Measurements from ENCODE around the gene WWOX. TPM values are rescaled to one million over a fixed set of nuclear protein-coding genes. Genes with fewer than 3 reads are reported as not detected.

Gene WWOX
- total RNA-seq, 1 experiment from 2014 or later, result 28.3 TPM

DNA sequence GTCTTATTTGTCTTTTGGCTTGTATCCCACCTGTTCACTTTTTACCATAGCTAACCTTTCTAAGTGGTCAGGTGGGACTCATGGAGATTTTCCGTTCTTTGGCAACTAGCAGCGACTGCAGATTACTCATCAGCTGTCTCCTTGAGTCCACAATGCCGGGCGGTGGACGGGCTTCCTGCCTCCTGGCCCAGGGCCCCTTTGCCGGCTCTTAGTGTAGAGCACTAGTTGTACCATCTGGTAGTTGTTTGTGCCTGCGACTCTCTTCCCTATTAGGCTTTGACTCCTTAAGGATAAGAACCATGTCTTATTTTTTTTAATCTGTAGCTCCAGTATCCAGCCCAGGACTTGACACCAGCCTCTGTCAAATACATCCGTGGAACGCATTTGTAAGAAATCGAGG is 399.9 kb downstream of the WWOX start:
- H4K20me1 ChIP-seq (ENCODE audit: low read length), result no peaks in the 10 kb centered on the region
- H3K4me1 ChIP-seq (ENCODE audit: insufficient read depth, low read length), result no peaks in the 10 kb centered on the region
- H2AFZ ChIP-seq (ENCODE audit: low read length), result no peak overlapping the region
- H3K36me3 ChIP-seq (ENCODE audit: low read depth, low read length), result no peaks in the 10 kb centered on the region; the same call in 1 of the 2 replicates
- no peaks in the 10 kb centered on the region for H3K9me3 ChIP-seq (ENCODE audit: low read length)
- POLR2A ChIA-PET (ENCODE audit: unreplicated experiment), result no interaction called here
- no peak overlapping the region for H3K27ac ChIP-seq (ENCODE audit: low read length)
- H3K27me3 ChIP-seq (ENCODE audit: low read length), result no peaks in the 10 kb centered on the region
- ATAC-seq (no peak), DNase-seq (no peak)
- H3K79me2 ChIP-seq (ENCODE audit: low read length), result no peaks in the 10 kb centered on the region
- no peak overlapping the region for H3K9ac ChIP-seq (ENCODE audit: low read length)
- no peaks in the 10 kb centered on the region for H3K9me2 ChIP-seq (replicated peaks; ENCODE audit: low read length)
- H3K4me2 ChIP-seq (ENCODE audit: low read length), result no peak overlapping the region
- BruUV-seq (replicated peaks), result no TSS peak
- no peaks in the 10 kb centered on the region for H3F3A ChIP-seq (ENCODE audit: low read length, unreplicated experiment)
- intact Hi-C loops (cut with micrococcal nuclease), result no loop called here
- no peak overlapping the region for H3K4me3 ChIP-seq (ENCODE audit: low read length)
- TF ChIP-seq, protein P1, sequence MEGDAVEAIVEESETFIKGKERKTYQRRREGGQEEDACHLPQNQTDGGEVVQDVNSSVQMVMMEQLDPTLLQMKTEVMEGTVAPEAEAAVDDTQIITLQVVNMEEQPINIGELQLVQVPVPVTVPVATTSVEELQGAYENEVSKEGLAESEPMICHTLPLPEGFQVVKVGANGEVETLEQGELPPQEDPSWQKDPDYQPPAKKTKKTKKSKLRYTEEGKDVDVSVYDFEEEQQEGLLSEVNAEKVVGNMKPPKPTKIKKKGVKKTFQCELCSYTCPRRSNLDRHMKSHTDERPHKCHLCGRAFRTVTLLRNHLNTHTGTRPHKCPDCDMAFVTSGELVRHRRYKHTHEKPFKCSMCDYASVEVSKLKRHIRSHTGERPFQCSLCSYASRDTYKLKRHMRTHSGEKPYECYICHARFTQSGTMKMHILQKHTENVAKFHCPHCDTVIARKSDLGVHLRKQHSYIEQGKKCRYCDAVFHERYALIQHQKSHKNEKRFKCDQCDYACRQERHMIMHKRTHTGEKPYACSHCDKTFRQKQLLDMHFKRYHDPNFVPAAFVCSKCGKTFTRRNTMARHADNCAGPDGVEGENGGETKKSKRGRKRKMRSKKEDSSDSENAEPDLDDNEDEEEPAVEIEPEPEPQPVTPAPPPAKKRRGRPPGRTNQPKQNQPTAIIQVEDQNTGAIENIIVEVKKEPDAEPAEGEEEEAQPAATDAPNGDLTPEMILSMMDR (conservative IDR thresholded peaks at IDR 0.05; ENCODE audit: low read depth, low read length), result no peak
- TF ChIP-seq EZH2 (IDR thresholded peaks at IDR 0.05; ENCODE audit: low read length, unreplicated experiment) (no peak), EZH2phosphoT487 (IDR thresholded peaks at IDR 0.05; ENCODE audit: borderline replicate concordance, low read length) (no peak)
- CTCF ChIA-PET, result no interaction called here

DNA sequence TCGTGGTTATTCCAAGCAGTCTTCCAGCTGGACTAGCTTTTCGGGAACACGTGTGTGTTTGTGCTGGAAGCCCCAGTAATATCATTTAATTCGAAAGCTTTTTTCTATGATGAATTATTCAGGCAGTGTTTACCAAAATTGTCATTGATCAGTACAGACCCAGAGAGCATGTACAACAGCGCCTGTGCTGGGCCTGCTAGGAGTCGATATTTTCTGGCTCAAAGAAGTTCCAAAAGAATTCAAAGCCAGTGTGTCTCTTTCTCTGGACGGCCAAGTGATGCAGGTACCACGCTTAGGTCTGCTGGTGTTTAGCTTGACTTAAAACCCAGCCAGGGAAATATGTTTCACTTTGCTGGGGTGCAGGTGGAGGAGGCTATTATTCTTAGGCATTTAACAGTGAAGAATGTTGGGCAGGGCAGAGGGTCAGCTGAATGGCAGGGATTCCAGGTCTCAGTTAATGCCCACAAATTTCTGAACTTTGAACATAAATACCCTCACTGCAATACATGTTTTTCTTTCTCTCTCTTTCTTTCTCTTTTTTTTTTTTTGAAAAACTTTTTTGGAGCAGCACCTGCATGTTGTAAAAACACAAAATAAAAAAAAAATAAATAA is 401.3 kb downstream of the WWOX start:
- no peaks in the 10 kb centered on the region for H3K4me1 ChIP-seq (ENCODE audit: insufficient read depth, low read length)
- CTCF ChIA-PET, result no interaction called here
- H3K27me3 ChIP-seq (ENCODE audit: low read length), result no peaks in the 10 kb centered on the region
- H3K27ac ChIP-seq (ENCODE audit: low read length), result no peak overlapping the region
- H3K9ac ChIP-seq (ENCODE audit: low read length), result no peak overlapping the region
- no peak overlapping the region for H3K4me3 ChIP-seq (ENCODE audit: low read length)
- BruUV-seq (replicated peaks), result no TSS peak
- intact Hi-C loops (cut with micrococcal nuclease), result no loop called here
- H3K36me3 ChIP-seq (ENCODE audit: low read depth, low read length), result no peaks in the 10 kb centered on the region; the same call in 1 of the 2 replicates
- no peak overlapping the region for H2AFZ ChIP-seq (ENCODE audit: low read length)
- H3K79me2 ChIP-seq (ENCODE audit: low read length), result no peaks in the 10 kb centered on the region
- no peak for TF ChIP-seq EZH2 (IDR thresholded peaks at IDR 0.05; ENCODE audit: low read length, unreplicated experiment)
- no peak for TF ChIP-seq EZH2phosphoT487 (IDR thresholded peaks at IDR 0.05; ENCODE audit: borderline replicate concordance, low read length)
- TF ChIP-seq, protein P1 (conservative IDR thresholded peaks at IDR 0.05; ENCODE audit: low read depth, low read length), result no peak
- DNase-seq (no peak), ATAC-seq (no peak)
- H3F3A ChIP-seq (ENCODE audit: low read length, unreplicated experiment), result no peaks in the 10 kb centered on the region
- no peak overlapping the region for H3K4me2 ChIP-seq (ENCODE audit: low read length)
- POLR2A ChIA-PET (ENCODE audit: unreplicated experiment), result no interaction called here
- H3K9me2 ChIP-seq (replicated peaks; ENCODE audit: low read length), result no peaks in the 10 kb centered on the region
- no peaks in the 10 kb centered on the region for H3K9me3 ChIP-seq (ENCODE audit: low read length)
- no peaks in the 10 kb centered on the region for H4K20me1 ChIP-seq (ENCODE audit: low read length)

DNA sequence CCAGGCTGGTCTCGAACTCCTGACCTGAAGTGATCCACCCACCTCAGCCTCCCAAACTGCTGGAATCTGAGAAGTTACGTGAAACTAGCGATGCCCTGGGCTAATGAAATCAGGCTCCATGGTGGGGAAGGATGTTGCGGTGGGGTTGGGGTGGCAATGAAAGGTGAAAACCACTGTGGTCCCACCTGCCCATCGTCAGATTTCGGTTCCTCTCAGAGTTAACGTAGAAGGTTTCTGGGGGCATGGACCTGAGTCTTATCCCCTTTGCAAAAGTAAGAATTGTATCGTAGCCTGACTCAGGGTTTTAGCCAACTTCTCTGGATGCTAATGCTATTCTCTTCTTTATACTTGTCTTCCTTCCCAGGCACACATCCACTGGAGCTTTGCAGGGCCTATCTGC is 402.3 kb downstream of the WWOX start:
- Histone ChIP-seq H2AFZ (ENCODE audit: low read length) (no peak overlapping the region), H3K9me2 (replicated peaks; ENCODE audit: low read length) (no peaks in the 10 kb centered on the region), H3K4me2 (ENCODE audit: low read length) (no peak overlapping the region), H3K4me3 (ENCODE audit: low read length) (no peak overlapping the region), H3K9ac (ENCODE audit: low read length) (no peak overlapping the region), H3K4me1 (ENCODE audit: insufficient read depth, low read length) (no peaks in the 10 kb centered on the region), H3K27ac (ENCODE audit: low read length) (no peak overlapping the region), H3K79me2 (ENCODE audit: low read length) (no peaks in the 10 kb centered on the region), H3K36me3 (ENCODE audit: low read depth, low read length) (no peaks in the 10 kb centered on the region; the same call in 1 of the 2 replicates), H3K9me3 (ENCODE audit: low read length) (no peaks in the 10 kb centered on the region), H3F3A (ENCODE audit: low read length, unreplicated experiment) (no peaks in the 10 kb centered on the region), H3K27me3 (ENCODE audit: low read length) (no peaks in the 10 kb centered on the region), H4K20me1 (ENCODE audit: low read length) (no peaks in the 10 kb centered on the region)
- no TSS peak for BruUV-seq (replicated peaks)
- intact Hi-C loops (cut with micrococcal nuclease), result no loop called here
- DNase-seq (no peak), ATAC-seq (no peak)
- TF ChIP-seq EZH2phosphoT487 (IDR thresholded peaks at IDR 0.05; ENCODE audit: borderline replicate concordance, low read length) (no peak), EZH2 (IDR thresholded peaks at IDR 0.05; ENCODE audit: low read length, unreplicated experiment) (no peak)
- TF ChIP-seq, protein P1 (conservative IDR thresholded peaks at IDR 0.05; ENCODE audit: low read depth, low read length), result no peak
- CTCF ChIA-PET, result no interaction called here
- POLR2A ChIA-PET (ENCODE audit: unreplicated experiment), result no interaction called here
